NCI-H345 treated with DMSO at 0.1 percent for 48 hours (cell line): ENCODE measurements around the gene RHBDL3.
"Not testable (repeated sequence)": the region's sequence is repeated elsewhere in the genome, so short reads cannot be mapped to it uniquely, and the experiment has no call there.

Experiments used
- DNase-seq: peaks from one replicate; lab custom pipeline; 2025; ENCODE audit not compliant: unreplicated experiment; lab: John Stamatoyannopoulos, UW

The RHBDL3 gene

GRCh38 chr17:32265192-32265923, at the start of gene RHBDL3:
RHBDL3 (plus strand) TSS chr17:32265832; CDS start chr17:32266190, 358 bp downstream.
- no peak for DNase-seq

GRCh38 chr17:32222621-32223020, 43.0 kb upstream of the RHBDL3 start:
- DNase-seq: no peak

GRCh38 chr17:32223703-32224102, 41.9 kb upstream of the RHBDL3 start:
- DNase-seq: no peak

DNA sequence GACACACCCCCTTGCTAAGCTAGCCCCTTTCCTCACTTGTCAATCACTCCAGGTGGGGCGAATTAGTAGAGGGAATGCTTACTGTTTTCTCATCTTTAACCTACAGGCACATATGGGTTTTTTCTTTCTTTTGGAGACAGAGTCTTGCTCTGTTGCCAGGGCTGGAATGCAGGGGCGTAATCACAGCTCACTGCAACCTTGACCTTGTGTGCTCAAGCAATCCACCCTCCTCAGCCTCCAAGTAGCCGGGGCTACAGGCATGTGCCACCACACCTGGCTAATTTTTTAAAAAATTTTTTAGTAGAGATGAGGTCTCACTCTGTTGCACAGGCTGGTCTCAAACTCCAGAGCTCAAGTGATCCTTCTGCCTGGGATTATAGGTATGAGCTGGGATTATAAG, 38.7 kb upstream of the RHBDL3 start:
- DNase-seq: no peak

DNA sequence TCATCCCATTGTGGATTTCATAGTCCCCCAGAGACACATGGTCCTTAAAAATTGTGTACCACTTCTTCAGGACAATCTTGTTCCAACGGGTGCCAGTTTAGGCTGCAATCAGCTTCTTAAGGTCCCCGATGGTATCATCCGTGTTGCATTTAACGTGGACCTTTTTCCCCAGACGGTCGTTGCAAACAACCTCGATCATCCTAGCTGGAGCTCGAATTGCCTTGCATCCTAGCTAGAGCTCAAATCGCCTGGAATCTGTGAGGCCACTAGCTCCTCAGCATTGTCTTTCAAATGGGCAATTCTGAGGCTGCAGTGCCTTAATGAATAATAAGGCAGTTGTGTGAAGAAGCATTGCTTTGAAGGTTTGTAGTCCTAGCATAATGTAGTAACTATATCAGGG, 37.7 kb upstream of the RHBDL3 start:
- no peak for DNase-seq

- DNase-seq: no peak
Observed at GRCh38 chr17:32235588-32235987, 30.0 kb upstream of the RHBDL3 start.

DNA sequence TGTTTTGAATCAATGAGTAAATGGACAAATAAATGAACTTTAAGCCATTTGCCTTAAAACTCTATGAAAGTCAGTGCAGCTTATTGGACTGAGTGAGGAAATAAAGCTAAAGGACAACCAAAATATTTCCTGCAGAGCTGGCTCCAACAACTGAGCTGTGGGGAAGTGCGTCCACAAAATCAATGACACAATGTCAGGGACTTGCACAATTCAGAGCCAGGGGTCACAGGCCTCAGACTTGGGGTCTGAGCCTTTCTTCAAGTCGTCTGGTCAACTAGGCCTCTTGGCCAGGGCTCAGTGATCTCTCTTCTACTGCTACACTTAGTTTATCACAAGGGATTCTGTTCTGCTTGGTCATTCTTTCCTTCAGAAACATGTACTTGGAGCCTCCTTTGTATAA, 26.2 kb upstream of the RHBDL3 start:
- no peak for DNase-seq

- no peak for DNase-seq
Observed at GRCh38 chr17:32240750-32241149, 24.9 kb upstream of the RHBDL3 start.

DNA sequence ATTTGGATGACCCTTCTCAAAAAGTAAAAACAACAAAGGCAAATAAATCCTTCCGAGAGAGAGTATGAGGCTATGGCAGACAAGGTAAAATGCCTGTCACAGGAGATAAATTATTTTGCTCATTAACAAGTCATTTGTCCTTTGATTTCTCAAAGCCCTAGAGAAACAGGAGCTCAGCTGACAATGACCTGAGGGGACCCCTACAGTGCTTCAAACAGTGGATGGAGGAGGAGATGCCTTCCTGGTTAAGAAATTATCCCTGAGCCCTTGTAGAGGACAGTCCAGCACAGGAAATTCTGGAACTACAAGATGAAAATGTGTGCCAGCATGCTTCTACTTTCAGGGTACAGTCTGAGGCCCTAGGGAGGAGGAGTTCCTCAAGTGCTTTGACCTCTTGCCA, 24.0 kb upstream of the RHBDL3 start:
- DNase-seq: no peak

DNA sequence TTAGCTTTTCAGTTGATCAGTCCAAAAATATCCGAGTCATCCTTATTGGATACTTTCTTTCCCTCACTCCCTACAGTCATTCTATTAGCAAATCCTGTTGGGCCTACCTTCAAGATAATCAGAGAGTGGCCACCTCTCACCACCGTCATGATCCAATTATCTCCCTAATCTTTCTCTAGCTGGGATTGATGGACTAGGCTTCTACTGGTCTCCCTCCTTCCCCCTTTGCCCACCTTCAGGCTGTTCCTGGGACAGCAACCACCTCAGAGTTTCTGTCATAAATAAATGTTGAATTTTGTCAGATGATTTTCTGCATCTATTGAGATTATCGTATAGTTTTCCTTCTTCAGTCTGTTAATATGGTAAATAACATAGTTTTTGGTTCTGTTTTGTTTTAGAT, 16.2 kb upstream of the RHBDL3 start:
- DNase-seq: no peak

GRCh38 chr17:32253117-32253611, 12.5 kb upstream of the RHBDL3 start:
- DNase-seq: peak; percentile 40

DNA sequence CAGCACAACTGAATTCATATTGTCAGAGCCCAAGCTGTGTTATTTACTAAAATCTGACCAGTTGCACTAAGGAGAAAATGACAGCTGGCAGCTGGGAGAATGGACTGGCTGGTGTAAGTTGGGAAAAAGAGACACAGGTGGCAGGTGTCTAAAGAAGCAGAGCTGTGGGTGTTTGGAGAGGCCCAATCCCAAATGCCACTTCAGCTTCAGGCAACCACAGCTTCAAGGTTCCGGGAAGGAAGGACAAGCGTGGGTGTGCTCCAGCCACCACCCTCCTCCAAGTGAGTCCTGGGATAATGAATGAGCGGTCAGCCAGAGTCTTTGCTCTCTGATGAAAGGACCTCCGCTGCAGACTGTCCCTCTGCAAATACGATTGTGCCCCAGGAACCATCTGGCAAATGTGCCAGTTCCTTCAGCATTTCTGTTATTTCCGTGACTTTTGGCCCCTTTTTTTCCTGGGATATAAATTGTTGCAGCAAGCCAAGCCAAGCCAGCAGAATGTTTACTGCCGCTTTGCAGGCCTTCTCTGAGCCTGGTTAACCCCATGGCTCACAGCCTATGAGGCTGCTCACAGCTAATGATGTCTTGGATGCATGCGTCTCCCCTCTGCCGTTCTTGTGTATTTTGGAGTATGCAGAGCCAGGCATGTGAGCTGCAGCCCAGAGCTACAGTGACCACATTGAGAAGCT, 9.5 kb upstream of the RHBDL3 start:
- no peak for DNase-seq

- no peak for DNase-seq
Observed at GRCh38 chr17:32256701-32257019, 9.0 kb upstream of the RHBDL3 start.

DNA sequence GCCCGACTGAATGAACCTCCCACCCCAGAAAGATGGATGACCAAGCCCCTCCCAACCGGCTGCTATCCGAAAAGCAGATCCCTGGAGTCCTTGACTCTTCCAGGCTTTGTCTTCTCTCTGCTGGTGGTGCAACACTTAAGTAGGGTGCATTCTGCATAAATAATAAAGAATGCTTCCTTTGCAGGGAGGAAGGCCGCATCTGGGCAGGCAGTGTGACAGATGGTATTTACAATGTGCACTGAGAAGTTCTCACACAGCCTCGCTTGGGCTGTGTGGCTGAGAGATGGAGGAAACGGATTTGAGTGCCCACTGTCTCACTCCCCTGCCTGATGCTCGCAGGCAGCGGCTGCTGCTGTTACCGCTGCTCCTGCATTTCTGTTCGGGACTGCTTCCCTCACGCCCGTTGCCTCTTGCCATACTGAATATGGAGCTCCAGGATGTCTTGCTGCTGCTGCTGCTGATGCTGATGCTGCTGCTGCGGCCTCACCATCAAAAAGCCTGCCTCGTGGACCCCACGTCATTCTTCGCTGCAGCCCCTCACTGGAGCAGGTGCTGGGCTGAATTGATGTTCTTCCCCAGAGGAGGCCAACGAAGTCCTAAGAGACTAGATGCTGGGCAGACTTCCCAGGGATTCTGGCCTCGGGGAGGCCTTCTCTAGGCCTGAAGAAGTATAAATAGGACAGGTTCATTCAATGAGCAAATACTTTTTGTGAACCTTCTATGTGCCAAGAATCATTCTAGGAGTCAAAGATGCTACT, 7.1 kb upstream of the RHBDL3 start:
- DNase-seq: peak; percentile 23

GRCh38 chr17:32259586-32259985, 6.0 kb upstream of the RHBDL3 start:
- DNase-seq: no peak

GRCh38 chr17:32261417-32261736, 4.3 kb upstream of the RHBDL3 start:
- DNase-seq: no peak

- DNase-seq: no peak
Observed at GRCh38 chr17:32261936-32262510, 3.6 kb upstream of the RHBDL3 start.

- not testable (repeated sequence) for DNase-seq
Observed at GRCh38 chr17:32263515-32263914, 2.1 kb upstream of the RHBDL3 start.

DNA sequence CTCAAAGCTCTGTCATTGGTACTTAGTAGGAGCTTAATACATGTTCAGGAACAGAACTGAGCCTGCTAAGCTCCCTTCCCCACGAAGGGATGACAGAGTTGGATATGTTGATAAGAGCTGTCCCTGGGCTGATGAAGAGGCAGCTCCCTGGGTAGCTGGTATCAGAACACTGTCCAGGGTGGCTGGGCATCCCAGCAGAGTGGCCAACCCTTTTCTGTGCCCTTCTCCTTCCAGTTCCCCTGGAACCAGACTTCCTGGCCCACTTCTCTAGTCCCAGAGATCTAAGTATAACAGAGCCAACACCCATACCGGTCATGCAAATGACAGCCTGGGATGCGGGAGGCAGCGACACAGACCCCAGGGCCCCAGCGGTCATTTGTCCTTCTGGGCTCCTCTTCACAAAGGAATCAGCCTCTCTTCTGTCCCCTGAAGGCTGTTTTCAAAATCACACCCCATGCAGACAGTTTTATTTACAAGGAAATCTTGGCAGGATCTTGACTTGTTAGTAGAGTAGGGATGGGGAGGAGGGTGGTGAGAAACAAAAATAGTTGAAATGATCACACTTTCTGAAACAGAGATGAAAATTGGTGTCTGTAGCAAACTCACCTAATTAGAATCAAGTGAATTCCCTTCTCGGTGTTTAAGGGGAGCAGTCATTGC, 1.4 kb upstream of the RHBDL3 start:
- DNase-seq: no peak

DNA sequence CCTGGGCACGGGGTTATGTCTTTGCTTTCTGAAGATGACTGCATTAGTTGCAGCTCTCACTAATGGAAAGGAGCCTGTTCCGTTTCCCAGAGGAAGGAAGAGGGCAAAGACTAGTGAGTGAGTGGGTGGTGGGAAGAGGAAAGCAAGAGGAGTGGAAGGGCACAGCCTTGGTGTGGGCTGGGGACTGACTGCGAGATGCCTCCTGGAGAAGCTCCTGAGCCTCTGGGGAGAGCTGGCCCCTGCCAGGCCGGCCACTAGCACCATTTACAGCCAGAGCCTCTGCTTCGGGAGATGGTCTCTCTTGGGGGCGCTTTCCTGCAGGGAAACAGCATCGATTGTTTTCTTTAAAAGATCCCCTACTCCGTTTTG, 825 bp upstream of the RHBDL3 start:
- no peak for DNase-seq

DNA sequence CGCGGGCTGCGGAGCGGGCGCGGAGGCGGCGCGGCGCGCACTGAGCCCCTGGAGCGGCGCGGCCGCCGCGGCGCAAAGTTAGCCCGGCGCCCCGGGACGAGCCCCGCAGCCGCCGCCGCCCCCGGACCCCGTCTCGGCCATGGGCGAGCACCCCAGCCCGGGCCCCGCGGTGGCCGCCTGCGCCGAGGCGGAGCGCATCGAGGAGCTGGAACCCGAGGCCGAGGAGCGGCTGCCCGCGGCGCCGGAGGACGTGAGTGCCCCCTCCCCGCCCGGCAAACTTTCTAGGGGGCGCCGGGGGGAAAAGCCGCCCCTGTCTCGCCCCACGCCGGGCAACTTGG, 388 bp downstream of the RHBDL3 start:
- no peak for DNase-seq
